GM12878 (cell line): Measurements from ENCODE around the gene F2. TPM values are rescaled to one million over a fixed set of nuclear protein-coding genes. Genes with fewer than 3 reads are reported as not detected.

Source experiments
- ASH2L ChIP-seq: fragments of 300-600, 200-600 bp; sonication (generic); IDR thresholded peaks from 2 replicates; pipeline ENCODE4 v1.6.1; 2017; ENCODE audit warnings: low read depth, mild to moderate bottlenecking, borderline replicate concordance
- ATF7 ChIP-seq: fragments of 450-650 bp; IDR thresholded peaks from 2 replicates; pipeline ENCODE4 v1.6.1; 2016; ENCODE audit warnings: low read depth, mild to moderate bottlenecking
- BCLAF1 ChIP-seq: fragments of 450-650 bp; IDR thresholded peaks from 2 replicates; pipeline ENCODE4 v1.6.1; 2017; ENCODE audit warnings: antibody characterized with exemption, mild to moderate bottlenecking, moderate library complexity
- CEBPZ ChIP-seq: fragments of 150-350 bp; IDR thresholded peaks from 2 replicates; pipeline ENCODE4 v1.6.1; 2016; ENCODE audit warnings: low read depth, low read length
- CHD1 ChIP-seq: IDR thresholded peaks from 2 replicates; pipeline ENCODE4 v1.6.1; 2012; ENCODE audit warnings: low read depth, low read length, improper control_type of control experiment
- CUX1 ChIP-seq: IDR thresholded peaks from 2 replicates; pipeline ENCODE4 v1.6.1; 2012; ENCODE audit warnings: improper control_type of control experiment, low read depth, low read length; ENCODE audit not compliant: insufficient replicate concordance
- EED ChIP-seq: sonication (generic); IDR thresholded peaks from 2 replicates; pipeline ENCODE4 v1.6.1; 2016; ENCODE audit warnings: antibody characterized with exemption, low read depth
- FOXM1 ChIP-seq: IDR thresholded peaks from 2 replicates; pipeline ENCODE4 v1.6.1; 2012; ENCODE audit warnings: low read depth, mild to moderate bottlenecking, inconsistent platforms, low read length, moderate library complexity
- GABPA ChIP-seq: IDR thresholded peaks from 2 replicates; pipeline ENCODE4 v1.6.1; 2014; ENCODE audit warnings: antibody characterized with exemption, low read depth, mild to moderate bottlenecking, inconsistent platforms
- MEF2B ChIP-seq: fragments of 450-650 bp; IDR thresholded peaks from 2 replicates; pipeline ENCODE4 v1.6.1; 2018; ENCODE audit warnings: mild to moderate bottlenecking, moderate library complexity; ENCODE audit not compliant: partially characterized antibody, poor library complexity, severe bottlenecking
- SUPT20H ChIP-seq: IDR thresholded peaks from 2 replicates; pipeline ENCODE4 v1.6.1; 2011; ENCODE audit warnings: low read depth, mild to moderate bottlenecking, low read length, moderate library complexity, borderline replicate concordance; ENCODE audit not compliant: control insufficient read depth
- ZBTB40 ChIP-seq: fragments of 450-650 bp; IDR thresholded peaks from 2 replicates; pipeline ENCODE4 v1.6.1; 2016; ENCODE audit warnings: mild to moderate bottlenecking, moderate library complexity, borderline replicate concordance
- polyA plus RNA-seq, 11 experiments: library from polyadenylated mRNA; depleted of rRNA in 4 of 11; unstranded in 6 of 11; stranded (reverse) in 5 of 11; fragments of >200 nt; fragmentation: Nextera tagmentation in 4 of 11; fragmentation: Illumina TruSeq in 1 of 11; extraction: Ambion mirVana in 4 of 11; extraction: Trizol in 1 of 11; gene quantifications; 1 replicate in 1 of 11; 2 replicates in 10 of 11; pipeline versions ENCODE4 v1.2.1 to v1.2.3, GENCODE V29; 2011 to 2016; ENCODE audit warnings: inconsistent platforms in 2 of 11, missing spikeins in 2 of 11, low read depth in 1 of 11
- total RNA-seq, 4 experiments: library from RNA; depleted of rRNA in 3 of 4; stranded (reverse); fragments of >200 nt in 3 of 4; fragmentation: Illumina TruSeq in 1 of 4; extraction: Trizol in 1 of 4; gene quantifications; 2 replicates each; pipeline versions ENCODE4 v1.2.1 to v1.2.3, GENCODE V29; 2013 to 2021

The F2 gene
- total and polyA plus RNA-seq, 10 of the 15 experiments (the other 5 are each of a cell fraction or from before 2014, with no cell fraction given) = 0.23 to 0.72 TPM; not detected in 8

- TF ChIP-seq CEBPZ (no peak), CUX1 (no peak), EED (peak; percentile 79), SUPT20H (no peak), BCLAF1 (no peak), ATF7 (peak; percentile 87), GABPA (peak; percentile 99), MEF2B (peak; percentile 65), FOXM1 (no peak), ZBTB40 (peak; percentile 100), ASH2L (peak; percentile 91), CHD1 (no peak)
Measured at GRCh38 chr11:46700241-46701077, 18.6 kb upstream of the F2 start, which contains the start of the genes ARHGAP1 and ZNF408 (continued).
